G401 (cell line): ENCODE data around the gene OAS2. TPM values are rescaled to one million over a fixed set of nuclear protein-coding genes. Genes with fewer than 3 reads are reported as not detected.
A peak's percentile ranks its signal among the peaks of the same experiment; 100 is the strongest.

Experiments used
- DNase-seq: peaks from one replicate; pipeline ENCODE4 v3.0.0-alpha.2; 2015; ENCODE audit warnings: low spot score
- in situ Hi-C: cut with HindIII; loops from 2 replicates; pipeline ENCODE4 v1.10.0; 2016; ENCODE audit warnings: low sequenced_read_pairs, mixed read lengths
- total RNA-seq: library from RNA; depleted of rRNA; stranded (reverse); fragments of >200 nt; shearing (Covaris generic); gene quantifications from 2 replicates; pipeline ENCODE4 v1.2.3, GENCODE V29; 2014; rRNA removed

The OAS2 gene
- total RNA-seq: not detected in 2 replicates

GRCh38 chr12:112978163-112979040 lies at the start of gene OAS2:
Gene OAS2, plus strand, starts transcription at chr12:112978519. Its CDS starts 90 bp downstream, at chr12:112978609.
- no peak for DNase-seq
- in situ Hi-C loops: no loop called here

- in situ Hi-C loops: no loop called here
- no peak for DNase-seq
These were observed 49.3 kb upstream of the OAS2 start for GRCh38 chr12:112928978-112929377.

GRCh38 chr12:112929715-112930114 lies 48.6 kb upstream of the OAS2 start:
- DNase-seq: no peak
- in situ Hi-C loops: no loop called here

- in situ Hi-C loops: no loop called here
- no peak for DNase-seq
These were observed 48.0 kb upstream of the OAS2 start for GRCh38 chr12:112930350-112930749.

- in situ Hi-C loops: no loop called here
- DNase-seq: no peak
These were observed 45.7 kb upstream of the OAS2 start for GRCh38 chr12:112932485-112933128.

- no peak for DNase-seq
- in situ Hi-C loops: no loop called here
These were observed 45.2 kb upstream of the OAS2 start for GRCh38 chr12:112933129-112933505.

GRCh38 chr12:112936264-112936663 lies 42.1 kb upstream of the OAS2 start:
- no peak for DNase-seq
- in situ Hi-C loops: no loop called here

GRCh38 chr12:112936927-112937326 lies 41.4 kb upstream of the OAS2 start:
- in situ Hi-C loops: no loop called here
- DNase-seq: no peak

GRCh38 chr12:112937741-112938719 lies 40.3 kb upstream of the OAS2 start, which contains the start of gene OAS3:
Gene OAS3, plus strand, starts transcription at chr12:112938474. Its CDS starts 57 bp downstream, at chr12:112938531.
- peak; percentile 62 for DNase-seq
- in situ Hi-C loops: no loop called here

- in situ Hi-C loops: no loop called here
- DNase-seq: no peak
These were observed 39.6 kb upstream of the OAS2 start for GRCh38 chr12:112938751-112939150.

- DNase-seq: no peak
- in situ Hi-C loops: no loop called here
These were observed 38.4 kb upstream of the OAS2 start for GRCh38 chr12:112939761-112940381.

GRCh38 chr12:112941528-112942335 lies 36.6 kb upstream of the OAS2 start:
- in situ Hi-C loops: no loop called here
- peak; percentile 87 for DNase-seq

- in situ Hi-C loops: no loop called here
These were observed 35.7 kb upstream of the OAS2 start for GRCh38 chr12:112942572-112942971.

GRCh38 chr12:112944024-112944690 lies 34.2 kb upstream of the OAS2 start:
- DNase-seq: no peak
- in situ Hi-C loops: no loop called here

More at GRCh38 chr12:112942572-112942971, 35.7 kb upstream of the OAS2 start:
- no peak for DNase-seq

- in situ Hi-C loops: no loop called here
- DNase-seq: no peak
These were observed 32.8 kb upstream of the OAS2 start for GRCh38 chr12:112945515-112945914.

GRCh38 chr12:112946236-112947000 lies 31.9 kb upstream of the OAS2 start:
- in situ Hi-C loops: no loop called here
- peak; percentile 70 for DNase-seq

- in situ Hi-C loops: no loop called here
- DNase-seq: no peak
These were observed 31.0 kb upstream of the OAS2 start for GRCh38 chr12:112947314-112947713.
